AG04449 (cell line): ENCODE measurements around the gene CCL20.

Experiments used
- CTCF ChIA-PET: fragments of 350-600 bp; formaldehyde crosslinking; extraction: SDS; loops from one replicate; lab custom pipeline; 2021; ENCODE audit warnings: antibody characterized with exemption; lab: Yijun Ruan, JAX
- POLR2A ChIA-PET: fragments of 400-600, 350-600 bp; formaldehyde crosslinking; extraction: SDS; loops from one replicate; lab custom pipeline; 2020; ENCODE audit warnings: antibody characterized with exemption, inconsistent platforms; lab: Yijun Ruan, JAX
- DNase-seq: peaks from one replicate; pipeline ENCODE4 v3.0.0-alpha.2; 2010; ENCODE audit warnings: low read depth, low spot score
- H3K4me3 ChIP-seq: 2 replicates; pipeline ENCODE4 v1.5.1; 2011; ENCODE audit warnings: low read depth, mild to moderate bottlenecking, control low read depth, low read length
- TF ChIP-seq, protein P1 (sequence below): IDR thresholded peaks from one replicate; pipeline ENCODE4 v1.5.1; 2011; ENCODE audit warnings: mild to moderate bottlenecking, moderate library complexity, low read length, control low read depth, inconsistent platforms; ENCODE audit not compliant: insufficient read depth; ENCODE audit errors: missing control alignments

The CCL20 gene

DNA sequence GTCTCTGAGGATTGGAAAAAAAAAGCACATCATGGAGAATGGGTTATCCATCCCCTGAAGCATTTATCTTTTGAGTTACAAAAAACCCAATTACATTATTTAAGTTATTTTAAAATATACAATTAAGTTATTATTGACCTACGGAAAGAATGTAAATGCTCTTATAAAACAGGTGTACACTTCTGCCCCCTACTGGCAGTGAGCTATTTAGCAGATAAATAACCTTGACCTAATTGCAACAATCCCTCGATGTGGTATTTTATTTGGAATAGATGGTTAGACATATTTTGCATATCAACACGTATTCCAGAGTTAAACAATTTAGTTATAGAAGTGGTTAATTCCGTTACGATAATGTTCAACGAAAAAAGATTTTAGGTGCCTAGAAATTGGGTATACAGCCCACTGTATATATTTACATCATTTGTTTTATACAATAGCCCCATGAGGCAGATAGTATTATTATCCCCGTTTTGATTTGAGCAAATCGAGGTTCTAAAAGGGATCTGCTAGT is 48.6 kb downstream of the CCL20 start:
- no peak for DNase-seq
- ChIA-PET CTCF (interaction anchor here (0.7 to 4.2 kb wide), 25 partner anchors 8 to 737 kb away, joined by 3 to 40 read pairs (median 5); partner anchors contain the start of gene DAW1), POLR2A (interaction anchor here (0.8 kb wide), 1 partner anchor 9 kb away, joined by 3 read pairs; the partner anchor contains the start of gene DAW1)
- no peak overlapping the region for H3K4me3 ChIP-seq
- TF ChIP-seq, protein P1, sequence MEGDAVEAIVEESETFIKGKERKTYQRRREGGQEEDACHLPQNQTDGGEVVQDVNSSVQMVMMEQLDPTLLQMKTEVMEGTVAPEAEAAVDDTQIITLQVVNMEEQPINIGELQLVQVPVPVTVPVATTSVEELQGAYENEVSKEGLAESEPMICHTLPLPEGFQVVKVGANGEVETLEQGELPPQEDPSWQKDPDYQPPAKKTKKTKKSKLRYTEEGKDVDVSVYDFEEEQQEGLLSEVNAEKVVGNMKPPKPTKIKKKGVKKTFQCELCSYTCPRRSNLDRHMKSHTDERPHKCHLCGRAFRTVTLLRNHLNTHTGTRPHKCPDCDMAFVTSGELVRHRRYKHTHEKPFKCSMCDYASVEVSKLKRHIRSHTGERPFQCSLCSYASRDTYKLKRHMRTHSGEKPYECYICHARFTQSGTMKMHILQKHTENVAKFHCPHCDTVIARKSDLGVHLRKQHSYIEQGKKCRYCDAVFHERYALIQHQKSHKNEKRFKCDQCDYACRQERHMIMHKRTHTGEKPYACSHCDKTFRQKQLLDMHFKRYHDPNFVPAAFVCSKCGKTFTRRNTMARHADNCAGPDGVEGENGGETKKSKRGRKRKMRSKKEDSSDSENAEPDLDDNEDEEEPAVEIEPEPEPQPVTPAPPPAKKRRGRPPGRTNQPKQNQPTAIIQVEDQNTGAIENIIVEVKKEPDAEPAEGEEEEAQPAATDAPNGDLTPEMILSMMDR: peak; percentile 45

DNA sequence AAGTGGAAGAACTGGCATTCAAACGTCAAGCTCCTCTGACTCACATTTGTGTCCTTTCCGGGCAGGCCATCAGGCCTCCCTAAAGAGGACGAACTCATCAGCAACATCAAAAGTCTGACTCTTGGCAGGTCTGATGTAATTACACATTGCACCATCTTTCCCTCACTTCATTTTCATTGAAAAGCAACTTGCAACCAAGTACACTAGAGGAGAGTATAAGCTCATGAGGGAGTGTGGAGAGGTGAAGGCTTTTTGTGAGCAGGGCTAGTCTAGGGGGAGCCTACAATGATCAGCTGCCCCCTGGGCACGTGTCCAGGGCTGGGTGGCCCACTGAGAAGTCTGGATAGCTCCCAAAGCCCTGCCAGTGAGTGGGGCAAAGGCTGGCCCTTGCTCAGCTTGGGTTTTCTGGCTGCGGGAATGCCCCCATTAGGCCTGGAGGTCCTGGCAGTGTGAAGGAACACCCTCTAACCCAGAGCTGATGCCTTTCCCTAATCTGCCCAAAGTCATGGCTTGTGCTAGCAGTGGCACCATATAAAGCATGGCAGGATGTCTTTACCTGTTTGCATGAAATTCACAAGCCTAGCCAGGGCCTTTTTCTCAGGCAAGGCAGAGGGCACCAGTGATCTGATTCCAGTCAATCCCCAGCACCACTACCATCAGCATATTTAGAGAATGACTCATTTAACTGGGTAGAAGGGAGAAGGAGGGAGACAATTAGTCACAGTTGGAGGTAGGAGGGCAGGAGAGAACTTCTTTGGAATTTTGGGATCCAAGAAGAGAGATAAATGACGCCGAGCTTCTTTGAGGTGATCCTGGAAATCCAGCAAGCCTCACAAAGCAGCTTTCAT is 49.3 kb downstream of the CCL20 start:
- TF ChIP-seq, protein P1: peak; percentile 9
- POLR2A ChIA-PET: interaction anchor here (0.8 kb wide), 1 partner anchor 8 kb away, joined by 3 read pairs; the partner anchor contains the start of gene DAW1
- DNase-seq: peak; percentile 59
- CTCF ChIA-PET: interaction anchor here (0.7 to 4.2 kb wide), 20 partner anchors 9 to 738 kb away, joined by 3 to 40 read pairs (median 5); partner anchors contain the start of gene DAW1
- H3K4me3 ChIP-seq: no peak overlapping the region

DNA sequence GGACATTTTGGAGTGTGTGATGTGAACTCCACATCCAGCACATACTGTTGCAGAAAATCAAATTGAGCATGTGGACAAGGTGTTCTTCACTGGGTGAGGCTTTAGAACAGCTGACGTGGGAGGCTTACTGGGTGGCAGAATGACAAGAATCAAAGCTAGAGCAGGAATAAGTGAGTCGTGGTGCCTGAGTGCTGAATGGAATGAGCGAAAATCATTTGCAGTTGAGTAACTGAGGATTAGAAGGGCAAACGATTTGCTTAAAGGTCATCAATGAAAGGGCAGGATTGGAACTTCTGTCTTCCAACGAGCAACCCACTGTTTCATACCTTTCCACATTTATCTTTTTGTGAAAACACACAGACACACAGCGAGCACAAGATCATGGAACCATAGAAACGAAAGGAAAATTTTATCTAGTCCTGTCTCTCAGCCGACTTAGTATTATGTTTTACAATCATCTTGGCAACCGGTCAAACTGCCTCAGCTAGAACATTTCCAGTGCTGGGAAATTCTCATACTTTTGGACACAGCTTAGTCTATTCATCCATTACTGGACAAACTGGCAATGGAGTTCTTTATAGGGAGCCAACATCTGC is 50.6 kb downstream of the CCL20 start:
- ChIA-PET POLR2A (no interaction called here), CTCF (interaction anchor here (0.9 to 2.4 kb wide), 2 partner anchors 9 to 10 kb away, joined by 3 to 19 read pairs; no protein-coding TSS in a partner anchor)
- TF ChIP-seq, protein P1: no peak
- no peak for DNase-seq
- no peak overlapping the region for H3K4me3 ChIP-seq

GRCh38 chr2:227865291-227865690 is 51.6 kb downstream of the CCL20 start:
- ChIA-PET POLR2A (interaction anchor here (0.8 kb wide), 1 partner anchor 22 kb away, joined by 3 read pairs; no protein-coding TSS in a partner anchor), CTCF (no interaction called here)
- DNase-seq: no peak
- TF ChIP-seq, protein P1: no peak
- H3K4me3 ChIP-seq: no peak overlapping the region
